WI38 (cell line): ENCODE data around the gene IRX4.

Experiments used
- H3K4me3 ChIP-seq: 2 replicates; pipeline ENCODE4 v1.5.1; 2011; ENCODE audit warnings: low read depth, mild to moderate bottlenecking, control low read depth, low read length
- CTCF ChIP-seq: IDR thresholded peaks from 2 replicates; pipeline ENCODE4 v1.5.1; 2012; ENCODE audit warnings: low read depth, mild to moderate bottlenecking, control low read depth, low read length

The IRX4 gene

GRCh38 chr5:1836891-1837880 lies 45.5 kb downstream of the IRX4 start:
- no peak overlapping the region for H3K4me3 ChIP-seq
- no peak for TF ChIP-seq CTCF

- H3K4me3 ChIP-seq = no peak overlapping the region
- no peak for TF ChIP-seq CTCF
Measured at GRCh38 chr5:1836176-1836890, 46.4 kb downstream of the IRX4 start.

GRCh38 chr5:1835431-1835830 lies 47.3 kb downstream of the IRX4 start:
- no peak overlapping the region for H3K4me3 ChIP-seq
- no peak for TF ChIP-seq CTCF

- no peak for TF ChIP-seq CTCF
- no peak overlapping the region for H3K4me3 ChIP-seq
Measured at GRCh38 chr5:1834721-1835429, 47.9 kb downstream of the IRX4 start.

- no peak overlapping the region for H3K4me3 ChIP-seq
- no peak for TF ChIP-seq CTCF
Measured at GRCh38 chr5:1834022-1834551, 48.6 kb downstream of the IRX4 start.

GRCh38 chr5:1833264-1834021 lies 49.3 kb downstream of the IRX4 start:
- no peak for TF ChIP-seq CTCF
- H3K4me3 ChIP-seq = no peak overlapping the region
